ENCODE data around the gene IGLL1. TPM values are rescaled to one million over a fixed set of nuclear protein-coding genes. Genes with fewer than 3 reads are reported as not detected.
"Not testable (repeated sequence)": the region's sequence is repeated elsewhere in the genome, so short reads cannot be mapped to it uniquely, and the experiment has no call there.

The IGLL1 gene
- polyA plus RNA-seq, 1 of the 3 experiments (the other 2 are of a cell fraction), result not detected

GRCh38 chr22:23539135-23539838, 40.8 kb downstream of the IGLL1 start:
- H3K4me2 ChIP-seq, result no peak overlapping the region
- H3K4me3 ChIP-seq (ENCODE audit: low read depth in 2 of 2, low read length in 1 of 2), result peak overlapping the region in 1 of 2 experiments; percentile 41; a peak in 1 of 4 replicates
- CTCF ChIA-PET, result interaction anchor here (0.6 to 4.2 kb wide), 26 partner anchors 9 to 579 kb away, joined by 3 to 49 read pairs (median 4); partner anchors contain the start of gene CHCHD10

GRCh38 chr22:23538696-23539030, 41.4 kb downstream of the IGLL1 start:
- H2AFZ ChIP-seq (ENCODE audit: low read depth); H3K27me3 ChIP-seq (ENCODE audit: insufficient read depth); H3K4me2 ChIP-seq; H3K79me2 ChIP-seq (ENCODE audit: insufficient read depth); POLR2A ChIA-PET; H4K20me1 ChIP-seq (ENCODE audit: insufficient read depth); DNase-seq; H3K9me2 ChIP-seq; H3F3A ChIP-seq (replicated peaks; ENCODE audit: insufficient read depth); H3K9ac ChIP-seq; H3K9me3 ChIP-seq; H3K36me3 ChIP-seq (replicated peaks in 1 of 2; ENCODE audit: control insufficient read depth in 1 of 2, insufficient read depth in 2 of 2, low read length in 1 of 2); H3K4me3 ChIP-seq (ENCODE audit: low read depth in 2 of 2, low read length in 1 of 2): not testable (repeated sequence)
- CTCF ChIA-PET, result interaction anchor here (0.8 to 4.2 kb wide), 11 partner anchors 12 to 311 kb away, joined by 3 to 49 read pairs (median 6); no protein-coding TSS in a partner anchor
- 85% methylated on average over 6 of the region's 6 CpGs for WGBS (ENCODE audit: low lambda C conversion rate)
- Histone ChIP-seq H3K27ac (ENCODE audit: low read depth in 2 of 2, low read length in 1 of 2) (peak overlapping the region in 1 of 2 experiments; percentile 6; a peak in 1 of 4 replicates), H3K4me1 (ENCODE audit: control insufficient read depth in 1 of 2, insufficient read depth in 2 of 2, low read depth in 1 of 2, low read length in 1 of 2) (peaks cover 9 to 13% of the 10 kb centered on the region in 2 experiments; a peak in 3 of 4 replicates)

More at GRCh38 chr22:23539135-23539838, 40.8 kb downstream of the IGLL1 start:
- Histone ChIP-seq H3K79me2 (ENCODE audit: insufficient read depth) (no peaks in the 10 kb centered on the region), H3F3A (replicated peaks; ENCODE audit: insufficient read depth) (no peaks in the 10 kb centered on the region), H2AFZ (ENCODE audit: low read depth) (no peak overlapping the region; the same call in 1 of the 2 replicates), H3K36me3 (replicated peaks in 1 of 2; ENCODE audit: control insufficient read depth in 1 of 2, insufficient read depth in 2 of 2, low read length in 1 of 2) (no peaks in the 10 kb centered on the region), H3K4me1 (ENCODE audit: control insufficient read depth in 1 of 2, insufficient read depth in 2 of 2, low read depth in 1 of 2, low read length in 1 of 2) (peaks cover 5 to 14% of the 10 kb centered on the region in 2 experiments; a peak in 3 of 4 replicates), H3K9me3 (no peaks in the 10 kb centered on the region), H3K27me3 (ENCODE audit: insufficient read depth) (no peaks in the 10 kb centered on the region), H3K27ac (ENCODE audit: low read depth in 2 of 2, low read length in 1 of 2) (peak overlapping the region in 1 of 2 experiments; percentile 47; a peak in 1 of 4 replicates), H4K20me1 (ENCODE audit: insufficient read depth) (no peaks in the 10 kb centered on the region), H3K9me2 (no peaks in the 10 kb centered on the region), H3K9ac (no peak overlapping the region)
- 75% methylated on average over 14 of the region's 21 CpGs for WGBS (ENCODE audit: low lambda C conversion rate)
- POLR2A ChIA-PET, result no interaction called here
- DNase-seq, result peak; percentile 71
- TF ChIP-seq YY1 (IDR thresholded peaks at IDR 0.05; ENCODE audit: low read depth) (0 out of 2 replicates have a peak, but pooled peaks have one; percentile 15), RAD21 (IDR thresholded peaks at IDR 0.05; ENCODE audit: low read length) (peak; percentile 87), NRF1 (IDR thresholded peaks at IDR 0.05; ENCODE audit: low read depth, low read length) (no peak), SMC3 (IDR thresholded peaks at IDR 0.05; ENCODE audit: low read depth, low read length) (peak; percentile 89), EZH2phosphoT487 (IDR thresholded peaks at IDR 0.05; ENCODE audit: borderline replicate concordance, low read depth) (no peak), FOXJ3 (CRISPR knock-in tag; IDR thresholded peaks at IDR 0.05) (no peak), GATA2 (CRISPR knock-in tag; IDR thresholded peaks at IDR 0.05) (no peak), ZBTB33 (IDR thresholded peaks at IDR 0.05; ENCODE audit: borderline replicate concordance, low read depth) (no peak), FOSL2 (IDR thresholded peaks at IDR 0.05; ENCODE audit: borderline replicate concordance, low read depth) (no peak), CHD2 (IDR thresholded peaks at IDR 0.05; ENCODE audit: low read length, partially characterized antibody) (peak; percentile 33), PBX3 (IDR thresholded peaks at IDR 0.05) (no peak), ELF1 (IDR thresholded peaks at IDR 0.05) (no peak), NFIC (IDR thresholded peaks at IDR 0.05; ENCODE audit: borderline replicate concordance) (no peak), CTCF (IDR thresholded peaks at IDR 0.05) (peak; percentile 95), POLR2AphosphoS5 (IDR thresholded peaks at IDR 0.05; ENCODE audit: low read depth, low read length) (no peak), RCOR1 (IDR thresholded peaks at IDR 0.05; ENCODE audit: low read length) (no peak), TCF12 (IDR thresholded peaks at IDR 0.05) (no peak)

Measured in SK-N-SH (cell line).